Stimulated activated CD8-positive, alpha-beta memory T cell treated with anti-CD3 and anti-CD28 coated beads, Interleukin-4, amount 100 ng/mL, for 48 hours (primary cell): Measurements from ENCODE around the gene PRPS2.

ENCODE experiments used
- DNase-seq: peaks from one replicate; pipeline ENCODE4 v3.0.0-alpha.2; 2020

Gene PRPS2

GRCh38 chrX:12791257-12792228 lies at the start of gene PRPS2:
PRPS2 (plus strand) TSS chrX:12791412; CDS start chrX:12791498, 86 bp downstream.
- DNase-seq, result peak; percentile 81

- DNase-seq, result no peak
Observed at GRCh38 chrX:12741416-12741815, 49.8 kb upstream of the PRPS2 start.

GRCh38 chrX:12747433-12747832 lies 43.8 kb upstream of the PRPS2 start:
- DNase-seq, result no peak

GRCh38 chrX:12751887-12752286 lies 39.3 kb upstream of the PRPS2 start:
- no peak for DNase-seq

GRCh38 chrX:12753366-12753765 lies 37.8 kb upstream of the PRPS2 start:
- no peak for DNase-seq

- DNase-seq, result no peak
Observed at GRCh38 chrX:12758291-12758690, 32.9 kb upstream of the PRPS2 start.

GRCh38 chrX:12767856-12768255 lies 23.4 kb upstream of the PRPS2 start:
- no peak for DNase-seq

- no peak for DNase-seq
Observed at GRCh38 chrX:12768491-12768890, 22.7 kb upstream of the PRPS2 start.

GRCh38 chrX:12770440-12770839 lies 20.8 kb upstream of the PRPS2 start:
- DNase-seq, result no peak

GRCh38 chrX:12771445-12772069 lies 19.7 kb upstream of the PRPS2 start:
- peak; percentile 75 for DNase-seq

GRCh38 chrX:12777670-12778069 lies 13.5 kb upstream of the PRPS2 start:
- DNase-seq, result no peak

- DNase-seq, result no peak
Observed at GRCh38 chrX:12779534-12779933, 11.7 kb upstream of the PRPS2 start.

GRCh38 chrX:12788645-12789044 lies 2.6 kb upstream of the PRPS2 start:
- no peak for DNase-seq

- no peak for DNase-seq
Observed at GRCh38 chrX:12789976-12790375, 1.2 kb upstream of the PRPS2 start.

GRCh38 chrX:12790885-12791256 lies 341 bp upstream of the PRPS2 start:
- DNase-seq, result no peak

GRCh38 chrX:12792711-12793110 lies 1.5 kb downstream of the PRPS2 start:
- no peak for DNase-seq

- no peak for DNase-seq
Observed at GRCh38 chrX:12794654-12795053, 3.4 kb downstream of the PRPS2 start.

- DNase-seq, result no peak
Observed at GRCh38 chrX:12798601-12799000, 7.4 kb downstream of the PRPS2 start.

- no peak for DNase-seq
Observed at GRCh38 chrX:12799118-12799517, 7.9 kb downstream of the PRPS2 start.

- DNase-seq, result no peak
Observed at GRCh38 chrX:12802741-12803140, 11.5 kb downstream of the PRPS2 start.

- no peak for DNase-seq
Observed at GRCh38 chrX:12804655-12805054, 13.4 kb downstream of the PRPS2 start.

GRCh38 chrX:12805333-12805732 lies 14.1 kb downstream of the PRPS2 start:
- DNase-seq, result no peak

- DNase-seq, result no peak
Observed at GRCh38 chrX:12811658-12812057, 20.4 kb downstream of the PRPS2 start.

GRCh38 chrX:12814420-12814819 lies 23.2 kb downstream of the PRPS2 start:
- peak; percentile 27 for DNase-seq
